M059J (cell line): ENCODE data around the gene KLHL36. TPM values are rescaled to one million over a fixed set of nuclear protein-coding genes. Genes with fewer than 3 reads are reported as not detected.
"Not testable (repeated sequence)": the region's sequence is repeated elsewhere in the genome, so short reads cannot be mapped to it uniquely, and the experiment has no call there.

ENCODE experiments used
- DNase-seq: peaks from one replicate; pipeline ENCODE4 v3.0.0-alpha.2; 2012; ENCODE audit warnings: low read depth
- total RNA-seq: library from RNA; depleted of rRNA; stranded (reverse); fragments of >200 nt; shearing (Covaris generic); gene quantifications from 2 replicates; pipeline ENCODE4 v1.2.3, GENCODE V29; 2014

KLHL36 gene
- total RNA-seq, 1 experiment from 2014 or later, result 39.6 TPM

GRCh38 chr16:84672276-84673202 is 24.2 kb downstream of the KLHL36 start:
- peak; percentile 61 for DNase-seq

- DNase-seq, result peak; percentile 18
These were observed 24.9 kb downstream of the KLHL36 start for GRCh38 chr16:84673203-84673535.

- no peak for DNase-seq
These were observed 25.2 kb downstream of the KLHL36 start for GRCh38 chr16:84673561-84673960.

- DNase-seq, result no peak
These were observed 27.1 kb downstream of the KLHL36 start for GRCh38 chr16:84675423-84675822.

GRCh38 chr16:84675884-84676283 is 27.6 kb downstream of the KLHL36 start:
- no peak for DNase-seq

- no peak for DNase-seq
These were observed 28.9 kb downstream of the KLHL36 start for GRCh38 chr16:84677017-84677803.

GRCh38 chr16:84677849-84678248 is 29.5 kb downstream of the KLHL36 start:
- DNase-seq, result no peak

GRCh38 chr16:84678541-84678940 is 30.2 kb downstream of the KLHL36 start:
- DNase-seq, result no peak

- no peak for DNase-seq
These were observed 32.0 kb downstream of the KLHL36 start for GRCh38 chr16:84680165-84680842.

GRCh38 chr16:84680843-84681629 is 32.7 kb downstream of the KLHL36 start:
- DNase-seq, result no peak

GRCh38 chr16:84683691-84684591 is 35.6 kb downstream of the KLHL36 start:
- DNase-seq, result no peak

- DNase-seq, result no peak
These were observed 36.3 kb downstream of the KLHL36 start for GRCh38 chr16:84684592-84684965.

- no peak for DNase-seq
These were observed 36.9 kb downstream of the KLHL36 start for GRCh38 chr16:84685210-84685609.

GRCh38 chr16:84686707-84687298 is 38.5 kb downstream of the KLHL36 start:
- DNase-seq, result no peak

- DNase-seq, result peak; percentile 90
These were observed 39.4 kb downstream of the KLHL36 start for GRCh38 chr16:84687715-84688114.

- not testable (repeated sequence) for DNase-seq
These were observed 39.9 kb downstream of the KLHL36 start for GRCh38 chr16:84688163-84688562.

GRCh38 chr16:84689111-84689510 is 40.8 kb downstream of the KLHL36 start:
- DNase-seq, result peak; percentile 91

GRCh38 chr16:84690088-84690819 is 41.9 kb downstream of the KLHL36 start:
- DNase-seq, result no peak

- no peak for DNase-seq
These were observed 44.3 kb downstream of the KLHL36 start for GRCh38 chr16:84692451-84693214.
